Subcutaneous abdominal adipose tissue (tissue), 5 donors: Measurements from ENCODE around the gene TIMM22.

Experiments
- H3K27ac ChIP-seq: one replicate; pipeline ENCODE4 v1.7.0; 2013; ENCODE audit warnings: low read depth, mild to moderate bottlenecking, inconsistent platforms, low read length, moderate library complexity
- H3K27me3 ChIP-seq, 5 donors: one replicate each; pipeline ENCODE4 v1.7.0; 2013; ENCODE audit warnings: low read length in 5 of 5, inconsistent platforms in 1 of 5; ENCODE audit not compliant: control insufficient read depth in 5 of 5, insufficient read depth in 4 of 5
- H3K36me3 ChIP-seq, 5 donors: one replicate each; pipeline ENCODE4 v1.7.0; 2013; ENCODE audit warnings: low read length in 5 of 5; ENCODE audit not compliant: control insufficient read depth in 5 of 5, insufficient read depth in 5 of 5
- H3K4me1 ChIP-seq, 5 donors: one replicate each; pipeline ENCODE4 v1.7.0; 2013; ENCODE audit warnings: low read length in 5 of 5, mild to moderate bottlenecking in 3 of 5, moderate library complexity in 1 of 5; ENCODE audit not compliant: control insufficient read depth in 5 of 5, insufficient read depth in 5 of 5
- H3K4me3 ChIP-seq, 5 donors: one replicate each; pipeline ENCODE4 v1.7.0; 2013; ENCODE audit warnings: low read length in 5 of 5, low read depth in 1 of 5
- H3K9ac ChIP-seq, 5 donors: one replicate each; pipeline ENCODE4 v1.7.0; 2013; ENCODE audit warnings: low read length in 5 of 5, mild to moderate bottlenecking in 4 of 5, moderate library complexity in 3 of 5
- H3K9me3 ChIP-seq, 5 donors: one replicate each; pipeline ENCODE4 v1.7.0; 2013; ENCODE audit warnings: low read length in 5 of 5; ENCODE audit not compliant: control insufficient read depth in 5 of 5
- donor health status: healthy.
- donor health status: healthy.
- donor health status: healthy.
- donor health status: healthy.
- donor health status: healthy.

Gene TIMM22

GRCh38 chr17:1050996-1051925, 54.3 kb downstream of the TIMM22 start:
- Histone ChIP-seq H3K4me1 (peaks cover 0 to 16% (median 15%) of the 10 kb centered on the region in 5 donors), H3K27me3 (no peaks in the 10 kb centered on the region), H3K9ac (peak overlapping the region in 1 of 5 donors; percentile 30), H3K36me3 (peaks cover 0 to 70% (median 40%) of the 10 kb centered on the region in 5 donors), H3K9me3 (no peaks in the 10 kb centered on the region), H3K4me3 (no peak overlapping the region), H3K27ac (no peak overlapping the region)
